Mesothelial cell of epicardium (in vitro differentiated cells): Measurements from ENCODE around the gene PRSS56. TPM values are rescaled to one million over a fixed set of nuclear protein-coding genes. Genes with fewer than 3 reads are reported as not detected.

Source experiments
- DNase-seq, 2 experiments: peaks; one replicate each; pipeline ENCODE4 v3.0.0; 2021; ENCODE audit warnings: low spot score in 2 of 2; ENCODE audit not compliant: unreplicated experiment in 2 of 2
- H3K27ac Mint-ChIP-seq: 2 replicates; pipeline ENCODE4 v1.8.0; 2021; ENCODE audit warnings: mixed read lengths
- H3K27me3 Mint-ChIP-seq: 2 replicates; pipeline ENCODE4 v1.8.0; 2021; ENCODE audit warnings: low read depth, mixed read lengths
- H3K36me3 Mint-ChIP-seq: 2 replicates; pipeline ENCODE4 v1.8.0; 2021; ENCODE audit warnings: mixed read lengths
- H3K4me1 Mint-ChIP-seq: 2 replicates; pipeline ENCODE4 v1.8.0; 2021; ENCODE audit warnings: mixed read lengths
- H3K4me3 Mint-ChIP-seq: 2 replicates; pipeline ENCODE4 v1.8.0; 2021; ENCODE audit warnings: mild to moderate bottlenecking, moderate library complexity, mixed read lengths
- H3K9me3 Mint-ChIP-seq: 2 replicates; pipeline ENCODE4 v1.8.0; 2021; ENCODE audit warnings: mixed read lengths
- total RNA-seq: library from RNA; stranded (reverse); gene quantifications from 3 replicates; pipeline ENCODE4 v1.2.1, GENCODE V29; 2021
- TF ChIP-seq, protein P1 (sequence below): fragments of 200-600 bp; sonication (generic); IDR thresholded peaks from one replicate; pipeline ENCODE4 v1.5.0; 2021; ENCODE audit warnings: antibody characterized with exemption; ENCODE audit not compliant: unreplicated experiment

PRSS56 gene
- total RNA-seq, 1 donor from 2014 or later, result not detected

DNA sequence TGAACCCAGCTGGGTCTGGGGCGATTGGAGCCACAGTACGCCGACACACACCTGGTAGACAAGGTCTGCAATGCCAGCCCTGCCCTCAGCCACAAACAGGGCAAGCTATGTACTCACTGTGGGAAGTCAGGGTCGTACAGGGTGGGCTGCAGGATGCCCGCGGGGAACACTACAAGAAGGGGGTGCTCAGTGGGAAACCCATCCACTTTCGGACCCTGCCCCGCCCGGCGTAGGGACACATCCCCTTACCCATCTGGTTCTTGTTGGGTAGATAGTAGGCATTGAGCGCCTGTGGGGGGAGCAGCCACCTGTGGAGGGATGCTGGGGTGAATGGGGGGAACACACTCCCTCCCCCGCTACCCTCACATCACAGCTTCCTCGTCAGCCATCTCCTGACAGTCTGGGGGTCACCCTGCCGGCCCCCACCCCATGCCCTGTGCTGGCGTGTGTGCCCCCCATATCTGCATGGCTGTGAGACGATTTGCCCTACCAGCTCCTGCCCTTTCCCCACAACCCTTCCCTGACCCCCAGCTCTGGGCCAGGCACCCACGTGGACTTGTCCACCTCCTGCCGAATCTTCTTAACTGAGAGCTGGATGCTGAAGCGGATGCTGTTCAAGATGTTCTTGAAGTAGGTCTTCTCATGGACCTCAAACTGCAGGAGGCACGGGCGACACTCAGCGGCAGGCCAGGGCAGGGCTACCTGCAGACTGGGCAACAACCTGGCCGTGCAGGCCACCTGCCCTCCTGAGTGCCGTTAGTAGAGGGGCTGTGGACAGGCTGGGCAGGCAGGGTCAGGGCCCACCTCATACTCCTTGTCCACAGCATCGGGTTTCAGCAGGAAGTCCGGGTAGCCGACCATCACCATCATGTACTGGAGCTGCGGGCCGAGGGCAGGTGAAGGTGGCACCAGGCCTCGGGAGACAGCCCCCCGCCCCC is 37.6 kb upstream of the PRSS56 start:
- Mint-ChIP-seq H3K27ac (no peak overlapping the region), H3K9me3 (no peaks in the 10 kb centered on the region), H3K4me1 (peaks cover 4% of the 10 kb centered on the region), H3K36me3 (no peaks in the 10 kb centered on the region), H3K27me3 (peaks cover 79% of the 10 kb centered on the region), H3K4me3 (no peak overlapping the region)
- TF ChIP-seq, protein P1, sequence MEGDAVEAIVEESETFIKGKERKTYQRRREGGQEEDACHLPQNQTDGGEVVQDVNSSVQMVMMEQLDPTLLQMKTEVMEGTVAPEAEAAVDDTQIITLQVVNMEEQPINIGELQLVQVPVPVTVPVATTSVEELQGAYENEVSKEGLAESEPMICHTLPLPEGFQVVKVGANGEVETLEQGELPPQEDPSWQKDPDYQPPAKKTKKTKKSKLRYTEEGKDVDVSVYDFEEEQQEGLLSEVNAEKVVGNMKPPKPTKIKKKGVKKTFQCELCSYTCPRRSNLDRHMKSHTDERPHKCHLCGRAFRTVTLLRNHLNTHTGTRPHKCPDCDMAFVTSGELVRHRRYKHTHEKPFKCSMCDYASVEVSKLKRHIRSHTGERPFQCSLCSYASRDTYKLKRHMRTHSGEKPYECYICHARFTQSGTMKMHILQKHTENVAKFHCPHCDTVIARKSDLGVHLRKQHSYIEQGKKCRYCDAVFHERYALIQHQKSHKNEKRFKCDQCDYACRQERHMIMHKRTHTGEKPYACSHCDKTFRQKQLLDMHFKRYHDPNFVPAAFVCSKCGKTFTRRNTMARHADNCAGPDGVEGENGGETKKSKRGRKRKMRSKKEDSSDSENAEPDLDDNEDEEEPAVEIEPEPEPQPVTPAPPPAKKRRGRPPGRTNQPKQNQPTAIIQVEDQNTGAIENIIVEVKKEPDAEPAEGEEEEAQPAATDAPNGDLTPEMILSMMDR, result no peak
- no peak for DNase-seq

DNA sequence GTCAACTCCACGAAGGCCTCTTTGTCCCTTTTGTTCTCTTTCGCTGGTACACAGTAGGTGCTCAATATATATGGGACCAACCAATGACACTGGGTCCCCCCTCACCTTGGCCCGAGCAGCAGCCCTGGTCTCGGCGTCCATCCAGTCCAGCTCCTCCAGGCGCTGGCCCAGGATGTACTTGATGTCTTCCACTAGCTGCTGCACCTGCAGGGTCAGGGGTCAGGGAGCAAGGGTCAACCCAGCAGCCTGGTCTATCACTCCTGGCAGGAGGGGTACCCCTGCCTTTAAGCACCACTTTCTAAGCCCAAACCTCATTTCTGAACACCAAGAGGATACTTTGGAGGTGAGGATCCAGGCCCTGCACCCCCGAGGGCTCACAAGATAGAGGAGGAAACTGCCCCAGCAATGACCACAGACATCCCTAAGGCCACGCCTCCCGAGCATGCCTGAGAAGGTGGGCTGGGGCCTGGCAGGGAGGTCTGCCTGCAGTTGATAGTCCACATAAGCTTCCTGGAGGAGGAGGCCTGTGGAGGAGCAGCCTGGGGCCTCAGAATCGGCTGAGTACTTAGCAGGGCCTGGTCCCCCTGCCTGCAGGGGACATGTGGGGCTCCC is 36.8 kb upstream of the PRSS56 start:
- no peaks in the 10 kb centered on the region for H3K36me3 Mint-ChIP-seq
- peaks cover 4% of the 10 kb centered on the region for H3K4me1 Mint-ChIP-seq
- DNase-seq, result no peak
- peaks cover 78% of the 10 kb centered on the region for H3K27me3 Mint-ChIP-seq
- H3K27ac Mint-ChIP-seq, result no peak overlapping the region
- H3K9me3 Mint-ChIP-seq, result no peaks in the 10 kb centered on the region
- TF ChIP-seq, protein P1, result no peak
- no peak overlapping the region for H3K4me3 Mint-ChIP-seq

DNA sequence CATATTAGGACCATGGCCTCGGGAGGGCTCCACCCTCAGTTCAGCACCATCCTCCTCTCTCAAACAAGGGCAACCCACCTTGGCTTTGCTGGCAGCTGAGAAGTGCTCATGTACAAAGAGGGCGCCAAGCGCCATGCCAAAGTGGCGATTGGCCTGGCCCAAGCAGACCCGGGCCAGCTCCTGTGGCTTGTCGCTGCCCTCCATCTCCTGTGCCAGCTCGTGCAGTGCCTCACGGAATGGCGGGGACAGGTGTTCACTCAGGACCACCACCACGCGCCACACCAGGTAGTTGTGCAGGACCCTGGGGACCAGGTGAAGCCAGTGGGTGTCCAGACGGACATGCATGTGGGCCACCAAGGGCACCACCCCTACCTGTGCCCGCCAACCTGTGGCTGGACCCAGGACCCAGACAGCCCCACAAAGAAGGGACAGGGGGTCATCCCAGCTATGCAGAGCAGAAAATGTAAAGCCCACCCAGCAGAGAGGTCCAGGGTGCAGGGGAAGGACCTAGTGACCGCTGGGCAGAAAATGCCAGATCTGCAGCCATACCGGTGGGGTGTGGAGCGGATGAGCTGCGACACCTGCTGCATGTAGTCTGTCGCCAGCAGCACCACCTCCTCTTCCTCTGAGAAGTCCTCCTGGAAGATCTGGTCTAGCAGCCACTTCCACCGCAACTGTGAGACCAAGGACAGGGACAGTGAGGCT is 36.1 kb upstream of the PRSS56 start:
- Mint-ChIP-seq H3K27me3 (peaks cover 81% of the 10 kb centered on the region), H3K4me3 (no peak overlapping the region), H3K4me1 (peaks cover 4% of the 10 kb centered on the region), H3K9me3 (no peaks in the 10 kb centered on the region), H3K36me3 (no peaks in the 10 kb centered on the region), H3K27ac (no peak overlapping the region)
- no peak for DNase-seq
- TF ChIP-seq, protein P1, result no peak

- H3K4me3 Mint-ChIP-seq, result peak overlapping the region; percentile 38
Measured at GRCh38 chr2:232484628-232485347, 35.4 kb upstream of the PRSS56 start.

More at GRCh38 chr2:232484628-232485347, 35.4 kb upstream of the PRSS56 start:
- H3K36me3 Mint-ChIP-seq, result no peaks in the 10 kb centered on the region
- H3K27me3 Mint-ChIP-seq, result peaks cover 82% of the 10 kb centered on the region
- H3K27ac Mint-ChIP-seq, result no peak overlapping the region
- H3K4me1 Mint-ChIP-seq, result peaks cover 4% of the 10 kb centered on the region
- DNase-seq, result no peak
- TF ChIP-seq, protein P1, result no peak
- no peaks in the 10 kb centered on the region for H3K9me3 Mint-ChIP-seq
